Mucosa of descending colon (tissue), 3 donors: ENCODE measurements around the gene CAPN6. TPM values are rescaled to one million over a fixed set of nuclear protein-coding genes. Genes with fewer than 3 reads are reported as not detected.

Experiments used
- ATAC-seq: fragments of 200-7000 bp; cut with Tn5 transposase; one replicate; pipeline ENCODE4 v1.9.1; 2020; ENCODE audit warnings: mild to moderate bottlenecking, moderate library complexity
- DNase-seq, 3 donors: peaks; one replicate each; pipeline ENCODE4 v3.0.0-alpha.2; 2020
- H3K36me3 ChIP-seq: fragments of 200-600 bp; one replicate; pipeline ENCODE4 v1.8.0; 2021; ENCODE audit warnings: low read depth, mild to moderate bottlenecking
- H3K4me1 ChIP-seq: fragments of 200-600 bp; one replicate; pipeline ENCODE4 v1.8.0; 2021; ENCODE audit warnings: low read depth, mild to moderate bottlenecking
- H3K4me3 ChIP-seq: fragments of 200-600 bp; one replicate; pipeline ENCODE4 v1.8.0; 2021; ENCODE audit warnings: mild to moderate bottlenecking
- H3K9me3 ChIP-seq: fragments of 200-600 bp; one replicate; pipeline ENCODE4 v1.8.0; 2021; ENCODE audit warnings: mild to moderate bottlenecking
- CTCF ChIP-seq: fragments of 200-600 bp; IDR thresholded peaks from one replicate; pipeline ENCODE4 v1.8.0; 2022; ENCODE audit warnings: antibody characterized with exemption, mild to moderate bottlenecking
- intact Hi-C, 2 donors: fragments of 100-400 bp; cut with DNase I in 1 of 2; cut with micrococcal nuclease in 1 of 2; formaldehyde crosslinking; loops; one replicate each; pipeline versions ENCODE4 v1.11.0 to v1.11.1; 2022; cut with DNase I, micrococcal nuclease
- total RNA-seq, 3 donors: library from RNA; stranded (reverse); fragmentation: NEBNext Ultra II Directional in 2 of 3; extraction: Animal tissue kit (Norgen Biotek cat#: 25700) in 2 of 3; gene quantifications; one replicate each; pipeline versions ENCODE4 v1.2.1 to v1.2.4, GENCODE V29; 2021 to 2023
- donor health status: DM: no; HTN: no; CAD: no; lungs with moderate emphysema.
- donor health status: DM: no; HTN: no; CAD: no.
- donor health status: DM: no; HTN: yes; CAD: no.

Gene CAPN6
- total RNA-seq, 3 donors from 2014 or later = 0.75 to 4.9 (median 1.7) TPM

- Histone ChIP-seq H3K9me3 (no peaks in the 10 kb centered on the region), H3K36me3 (no peaks in the 10 kb centered on the region), H3K4me1 (no peaks in the 10 kb centered on the region), H3K4me3 (no peak overlapping the region)
- intact Hi-C loops = no loop called here
- no peak for TF ChIP-seq CTCF
- DNase-seq (no peak), ATAC-seq (no peak)
These were observed 70.8 kb downstream of the CAPN6 start for GRCh38 chrX:111199505-111199904.

Other genes with a start within 250 kb of the CAPN6 start
- 1 to 10 TPM in 2 of 3 donors, under 1 TPM in 1; 0.38 to 2.0 (median 1.1) TPM for gene PAK3, start 174.3 kb downstream of the CAPN6 start, total RNA-seq
- under 1 TPM in 1 of 3 donors, not detected in 2; 0.22 TPM for gene DCX, start 141.7 kb upstream of the CAPN6 start, total RNA-seq
- under 1 TPM in 2 of 3 donors, not detected in 1; 0.07 to 0.66 TPM for gene SERTM2, start 241.2 kb upstream of the CAPN6 start, total RNA-seq